HG03108 (cell line): Measurements from ENCODE around the gene LY9.

ENCODE experiments used
- ATAC-seq: cut with Tn5 transposase; IDR thresholded peaks from one replicate; pipeline ENCODE4 v1.9.1; 2021; ENCODE audit warnings: moderate library complexity; ENCODE audit not compliant: unreplicated experiment

The LY9 gene, protein sequence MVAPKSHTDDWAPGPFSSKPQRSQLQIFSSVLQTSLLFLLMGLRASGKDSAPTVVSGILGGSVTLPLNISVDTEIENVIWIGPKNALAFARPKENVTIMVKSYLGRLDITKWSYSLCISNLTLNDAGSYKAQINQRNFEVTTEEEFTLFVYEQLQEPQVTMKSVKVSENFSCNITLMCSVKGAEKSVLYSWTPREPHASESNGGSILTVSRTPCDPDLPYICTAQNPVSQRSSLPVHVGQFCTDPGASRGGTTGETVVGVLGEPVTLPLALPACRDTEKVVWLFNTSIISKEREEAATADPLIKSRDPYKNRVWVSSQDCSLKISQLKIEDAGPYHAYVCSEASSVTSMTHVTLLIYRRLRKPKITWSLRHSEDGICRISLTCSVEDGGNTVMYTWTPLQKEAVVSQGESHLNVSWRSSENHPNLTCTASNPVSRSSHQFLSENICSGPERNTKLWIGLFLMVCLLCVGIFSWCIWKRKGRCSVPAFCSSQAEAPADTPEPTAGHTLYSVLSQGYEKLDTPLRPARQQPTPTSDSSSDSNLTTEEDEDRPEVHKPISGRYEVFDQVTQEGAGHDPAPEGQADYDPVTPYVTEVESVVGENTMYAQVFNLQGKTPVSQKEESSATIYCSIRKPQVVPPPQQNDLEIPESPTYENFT

DNA sequence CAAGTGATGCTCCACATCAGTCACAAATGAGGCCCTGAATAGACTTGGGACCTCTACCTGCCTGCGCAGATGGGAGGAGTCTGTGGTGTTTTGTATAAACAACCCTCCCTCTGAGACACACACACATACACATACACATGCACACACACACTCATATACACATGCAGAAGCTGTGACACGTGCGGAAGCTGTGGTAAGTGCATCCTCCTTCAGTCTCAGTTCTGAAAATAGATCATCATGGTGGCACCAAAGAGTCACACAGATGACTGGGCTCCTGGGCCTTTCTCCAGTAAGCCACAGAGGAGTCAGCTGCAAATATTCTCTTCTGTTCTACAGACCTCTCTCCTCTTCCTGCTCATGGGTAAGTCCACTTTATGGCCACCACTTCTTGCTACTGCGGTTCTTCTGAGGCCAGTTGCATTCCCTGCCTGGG is at the start of gene LY9:
Gene LY9 (plus strand): TSS at position 224 of the 433 bp plus-strand sequence. CDS start 14 bp downstream, at position 238.
- ATAC-seq: peak; percentile 80

GRCh38 chr1:160746836-160747500 is 49.0 kb upstream of the LY9 start:
- ATAC-seq: no peak

- no peak for ATAC-seq
Measured at GRCh38 chr1:160747717-160748116, 48.3 kb upstream of the LY9 start.

DNA sequence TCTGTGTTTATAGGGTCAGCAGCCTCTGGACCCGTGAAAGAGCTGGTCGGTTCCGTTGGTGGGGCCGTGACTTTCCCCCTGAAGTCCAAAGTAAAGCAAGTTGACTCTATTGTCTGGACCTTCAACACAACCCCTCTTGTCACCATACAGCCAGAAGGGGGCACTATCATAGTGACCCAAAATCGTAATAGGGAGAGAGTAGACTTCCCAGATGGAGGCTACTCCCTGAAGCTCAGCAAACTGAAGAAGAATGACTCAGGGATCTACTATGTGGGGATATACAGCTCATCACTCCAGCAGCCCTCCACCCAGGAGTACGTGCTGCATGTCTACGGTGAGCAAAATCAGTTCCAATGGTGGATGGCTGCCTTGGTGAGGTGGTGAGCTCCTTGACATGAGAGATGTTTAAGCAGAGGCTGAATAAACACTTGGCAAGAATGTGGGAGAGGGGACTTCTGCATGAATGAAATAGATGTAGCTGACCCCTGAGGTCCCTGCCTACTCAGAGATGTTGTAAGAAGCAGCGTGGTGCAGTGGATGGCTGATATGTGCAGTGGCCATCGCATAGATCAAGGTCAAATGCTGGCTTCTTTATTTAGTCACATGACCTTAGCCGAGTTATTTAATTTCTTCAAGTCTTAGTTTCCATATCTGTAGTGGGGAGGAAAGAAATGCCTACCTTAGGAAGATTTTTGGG is 47.6 kb upstream of the LY9 start:
- no peak for ATAC-seq

DNA sequence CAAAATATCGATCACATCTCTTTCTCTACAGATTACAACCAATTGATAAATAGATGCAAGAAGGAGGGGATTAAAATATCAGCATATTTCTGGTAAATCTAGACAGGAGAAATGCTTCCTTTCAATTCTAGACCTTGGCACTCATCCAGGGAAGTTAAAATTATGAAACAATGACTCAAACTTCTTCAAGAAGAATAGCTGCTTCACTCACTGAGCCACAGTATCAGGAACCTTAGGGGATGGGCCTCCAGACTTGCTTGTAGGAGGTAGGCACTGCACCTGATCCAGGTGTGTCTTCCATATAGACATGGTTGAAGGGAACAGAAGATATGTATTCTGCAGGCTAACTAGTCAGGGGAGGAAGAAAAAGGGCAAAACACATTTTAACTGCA is 47.1 kb upstream of the LY9 start:
- no peak for ATAC-seq

- no peak for ATAC-seq
Measured at GRCh38 chr1:160750608-160751007, 45.4 kb upstream of the LY9 start.

- ATAC-seq: no peak
Measured at GRCh38 chr1:160752406-160752805, 43.6 kb upstream of the LY9 start.

DNA sequence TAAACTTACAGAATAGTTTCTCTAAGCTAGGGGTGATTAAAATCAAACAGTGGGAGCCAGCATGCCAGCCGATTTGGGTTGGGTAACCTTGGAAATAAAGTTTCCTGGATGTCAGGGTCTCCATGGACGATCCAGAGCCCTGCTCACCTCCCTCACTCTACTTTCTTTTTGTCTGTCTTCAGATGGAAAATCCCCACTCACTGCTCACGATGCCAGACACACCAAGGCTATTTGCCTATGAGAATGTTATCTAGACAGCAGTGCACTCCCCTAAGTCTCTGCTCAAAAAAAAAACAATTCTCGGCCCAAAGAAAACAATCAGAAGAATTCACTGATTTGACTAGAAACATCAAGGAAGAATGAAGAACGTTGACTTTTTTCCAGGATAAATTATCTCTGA is 43.0 kb upstream of the LY9 start:
- ATAC-seq: no peak

DNA sequence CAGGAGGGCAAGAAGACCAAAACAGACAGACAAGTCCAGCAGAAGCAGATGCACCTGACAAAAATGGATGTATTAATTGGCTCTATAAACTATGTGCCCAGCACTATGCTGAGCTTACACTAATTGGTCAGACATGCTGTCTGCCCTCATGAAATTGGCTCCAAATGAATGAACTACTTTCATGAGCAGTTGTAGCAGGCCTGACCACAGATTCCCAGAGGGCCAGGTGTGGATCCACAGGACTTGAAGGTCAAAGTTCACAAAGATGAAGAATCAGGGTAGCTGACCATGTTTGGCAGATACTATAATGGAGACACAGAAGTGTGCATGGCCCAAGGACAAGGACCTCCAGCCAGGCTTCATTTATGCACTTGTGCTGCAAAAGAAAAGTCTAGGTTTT is 42.4 kb upstream of the LY9 start:
- ATAC-seq: no peak

DNA sequence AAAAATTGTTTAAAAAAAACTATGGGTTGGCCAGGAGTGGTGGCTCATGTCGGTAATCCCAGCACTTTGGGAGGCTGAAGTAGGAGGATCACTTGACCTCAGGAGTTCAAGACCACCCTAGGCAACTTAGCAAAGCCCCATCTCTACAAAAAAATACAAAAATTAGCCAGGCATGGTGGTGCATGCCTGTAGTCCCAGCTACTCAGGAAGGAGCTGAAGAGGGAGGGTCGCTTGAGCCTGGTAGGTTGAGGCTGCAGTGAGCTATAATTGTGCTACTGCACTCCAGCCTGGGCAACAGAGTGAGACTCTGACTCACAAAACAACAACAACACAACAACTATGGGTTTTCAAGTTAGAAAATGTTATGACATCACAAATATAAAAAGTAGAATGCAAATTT is 40.5 kb upstream of the LY9 start:
- no peak for ATAC-seq

GRCh38 chr1:160755911-160756848 is 39.8 kb upstream of the LY9 start:
- ATAC-seq: no peak

- no peak for ATAC-seq
Measured at GRCh38 chr1:160756849-160757201, 39.1 kb upstream of the LY9 start.

DNA sequence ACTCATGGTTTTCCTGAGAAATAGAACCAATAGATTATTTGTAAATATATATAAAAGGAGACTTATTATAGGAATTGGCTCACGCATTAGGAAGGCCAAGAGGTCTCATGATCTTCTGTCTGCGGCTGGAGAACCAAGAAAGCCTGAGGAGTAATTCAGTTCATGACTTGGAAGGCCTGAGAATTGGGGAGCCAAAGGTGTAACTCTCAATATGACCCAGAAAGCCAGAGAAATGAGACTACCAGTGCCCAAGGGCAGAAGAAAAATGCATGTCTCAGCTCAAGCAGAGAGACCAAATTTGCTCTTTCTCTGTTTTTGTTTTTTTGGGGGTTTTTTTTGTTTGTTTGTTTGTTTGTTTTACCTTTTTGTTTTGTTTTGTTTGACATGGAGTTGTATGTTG is 37.5 kb upstream of the LY9 start:
- no peak for ATAC-seq

GRCh38 chr1:160759740-160760139 is 36.2 kb upstream of the LY9 start:
- no peak for ATAC-seq

DNA sequence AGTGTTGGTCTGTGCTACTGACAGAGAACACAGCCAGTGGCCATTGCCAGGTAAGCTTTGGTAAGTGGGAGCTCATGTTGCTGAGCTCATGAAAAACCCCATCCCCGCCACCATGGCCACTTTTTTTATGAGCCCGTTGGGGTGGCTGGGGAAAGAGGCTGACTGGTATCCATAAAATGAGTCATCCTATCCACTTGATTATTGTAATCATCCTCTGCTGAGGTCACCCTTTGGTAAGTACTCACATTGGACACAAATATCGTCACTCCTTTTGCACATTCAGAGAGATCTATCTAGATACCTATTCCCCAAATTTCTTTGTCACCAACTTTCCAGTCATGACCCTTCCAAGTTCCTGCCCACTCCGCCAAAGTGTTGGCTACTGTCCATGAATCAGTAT is 34.9 kb upstream of the LY9 start:
- no peak for ATAC-seq

DNA sequence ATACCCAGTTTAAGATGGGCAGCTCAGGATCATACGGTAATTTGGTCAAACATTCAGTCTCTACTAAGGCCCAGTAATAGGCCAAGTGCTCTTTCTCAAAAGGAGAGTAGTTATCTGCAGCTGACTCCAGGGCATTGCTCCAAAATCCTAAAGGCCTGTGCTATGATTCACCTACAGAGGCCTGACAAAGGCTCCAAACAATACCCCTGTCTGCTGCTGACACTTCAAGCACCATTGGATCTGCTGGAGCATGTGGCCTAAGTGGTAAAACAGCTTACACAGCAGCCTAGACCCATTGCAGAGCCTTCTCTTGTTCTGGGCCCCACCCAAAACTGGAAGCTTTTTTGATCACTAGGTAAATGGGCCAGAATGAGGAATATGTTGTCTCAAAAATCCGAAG is 34.1 kb upstream of the LY9 start:
- ATAC-seq: no peak

DNA sequence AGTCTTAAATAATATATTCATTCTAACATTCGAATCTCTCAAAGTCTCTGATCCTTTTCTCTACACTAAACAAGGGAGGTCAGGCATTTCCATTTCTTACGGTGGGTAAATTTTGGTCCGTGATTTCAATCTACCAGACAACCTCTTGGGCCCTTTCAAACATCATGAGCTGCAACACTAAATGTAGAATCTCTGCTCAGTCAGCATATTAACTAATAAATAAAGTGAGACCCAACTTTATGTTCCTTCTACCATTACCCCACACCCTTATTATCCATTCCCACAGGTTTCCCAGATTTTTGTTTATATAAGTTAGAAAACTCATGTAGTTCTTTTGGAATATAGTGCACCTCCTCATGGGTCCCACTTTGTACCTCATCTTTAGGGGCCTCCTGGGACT is 32.0 kb upstream of the LY9 start:
- ATAC-seq: no peak

DNA sequence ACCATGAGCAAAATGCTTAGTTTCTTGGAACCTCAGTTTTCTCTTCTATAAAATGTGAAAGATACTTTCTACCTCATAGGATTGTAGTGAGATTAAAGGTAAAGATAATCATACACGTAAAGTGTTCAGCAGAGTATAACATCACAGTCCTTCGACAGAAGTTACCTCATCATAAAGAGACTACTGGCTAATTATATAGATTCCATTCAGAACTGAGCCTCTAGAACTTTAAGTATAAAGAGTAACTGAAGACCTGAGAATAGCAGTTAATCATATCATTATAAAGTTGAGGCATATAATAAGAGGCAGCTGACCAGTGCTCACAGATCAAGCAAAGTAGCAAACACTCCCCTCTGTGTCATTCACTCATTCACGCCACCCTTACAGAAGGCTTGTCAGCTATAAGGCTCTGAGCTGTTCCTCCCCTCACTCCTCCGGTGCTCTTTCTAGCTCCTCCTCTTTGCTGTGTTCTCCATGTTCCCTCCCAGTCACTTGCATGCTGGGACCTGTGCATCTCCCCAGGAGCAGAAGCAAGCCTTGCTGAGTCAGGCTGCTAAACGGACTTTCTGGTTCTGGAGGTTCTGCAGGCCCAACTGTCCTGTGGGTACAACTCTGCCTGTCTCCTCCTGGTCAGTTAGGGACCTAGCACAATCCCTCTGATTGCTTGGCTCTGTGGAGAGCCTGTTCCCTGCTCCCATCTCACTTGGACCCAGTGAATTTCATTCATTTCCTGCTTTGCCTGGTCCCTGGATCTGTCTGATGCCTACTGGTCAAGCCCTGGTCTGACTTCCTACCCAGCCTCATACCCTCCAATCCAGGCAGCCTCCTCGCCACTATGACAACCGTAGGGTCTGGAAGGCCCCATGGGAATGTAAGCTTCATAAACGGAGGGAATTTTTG is 28.3 kb upstream of the LY9 start:
- peak; percentile 62 for ATAC-seq

- peak; percentile 68 for ATAC-seq
Measured at GRCh38 chr1:160768295-160768657, 27.7 kb upstream of the LY9 start.
